Hematopoietic multipotent progenitor cell (in vitro differentiated cells): ENCODE data around the gene NPAT. TPM values are rescaled to one million over a fixed set of nuclear protein-coding genes. Genes with fewer than 3 reads are reported as not detected.

Experiments
- DNase-seq, 3 donors: peaks; one replicate each; pipeline ENCODE4 v3.0.0-alpha.2; 2011 to 2015; ENCODE audit warnings: low read depth in 2 of 3, low spot score in 2 of 3
- total RNA-seq: library from RNA; depleted of rRNA; stranded (reverse); fragments of >200 nt; gene quantifications from one replicate; pipeline ENCODE4 v1.2.3, GENCODE V29; 2012

NPAT gene
- total RNA-seq: 10.8 TPM

DNA sequence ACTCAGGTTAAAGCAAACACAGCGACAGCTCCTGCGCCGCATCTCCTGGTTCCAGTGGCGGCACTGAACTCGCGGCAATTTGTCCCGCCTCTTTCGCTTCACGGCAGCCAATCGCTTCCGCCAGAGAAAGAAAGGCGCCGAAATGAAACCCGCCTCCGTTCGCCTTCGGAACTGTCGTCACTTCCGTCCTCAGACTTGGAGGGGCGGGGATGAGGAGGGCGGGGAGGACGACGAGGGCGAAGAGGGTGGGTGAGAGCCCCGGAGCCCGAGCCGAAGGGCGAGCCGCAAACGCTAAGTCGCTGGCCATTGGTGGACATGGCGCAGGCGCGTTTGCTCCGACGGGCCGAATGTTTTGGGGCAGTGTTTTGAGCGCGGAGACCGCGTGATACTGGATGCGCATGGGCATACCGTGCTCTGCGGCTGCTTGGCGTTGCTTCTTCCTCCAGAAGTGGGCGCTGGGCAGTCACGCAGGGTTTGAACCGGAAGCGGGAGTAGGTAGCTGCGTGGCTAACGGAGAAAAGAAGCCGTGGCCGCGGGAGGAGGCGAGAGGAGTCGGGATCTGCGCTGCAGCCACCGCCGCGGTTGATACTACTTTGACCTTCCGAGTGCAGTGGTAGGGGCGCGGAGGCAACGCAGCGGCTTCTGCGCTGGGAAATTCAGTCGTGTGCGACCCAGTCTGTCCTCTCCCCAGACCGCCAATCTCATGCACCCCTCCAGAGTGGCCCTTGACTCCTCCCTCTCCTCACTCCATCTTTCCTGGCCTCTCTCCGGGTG is at the start of gene NPAT, which contains the start of gene ATM:
TSS of gene NPAT (minus strand) at position 65 of the 774 bp plus-strand sequence. CDS start 102 bp downstream, outside the sequence.
TSS of gene ATM (plus strand) at position 494 of the 774 bp plus-strand sequence. CDS start 4,558 bp downstream, outside the sequence.
- peak; percentile 96 to 99 (median 99) for DNase-seq

DNA sequence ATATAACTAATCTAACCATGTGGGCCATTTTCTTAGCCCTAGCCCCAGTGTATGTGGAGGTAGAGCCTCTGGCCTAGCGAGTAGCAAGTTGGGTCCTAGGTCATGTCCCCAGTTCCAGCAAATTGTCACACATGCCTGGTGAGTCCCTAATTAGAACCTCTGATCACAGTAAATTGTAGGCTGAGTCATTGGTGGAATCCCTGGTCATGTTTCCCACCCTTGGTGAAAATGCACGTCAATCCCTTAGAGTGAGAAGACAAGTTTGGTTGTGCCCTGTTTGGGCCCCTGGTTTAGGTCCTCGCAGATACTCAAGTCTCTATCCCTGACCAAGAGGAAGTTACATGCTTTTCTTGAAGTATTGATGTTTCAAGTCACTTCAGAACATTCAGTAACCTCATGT is 47.1 kb upstream of the NPAT start:
- DNase-seq: no peak

DNA sequence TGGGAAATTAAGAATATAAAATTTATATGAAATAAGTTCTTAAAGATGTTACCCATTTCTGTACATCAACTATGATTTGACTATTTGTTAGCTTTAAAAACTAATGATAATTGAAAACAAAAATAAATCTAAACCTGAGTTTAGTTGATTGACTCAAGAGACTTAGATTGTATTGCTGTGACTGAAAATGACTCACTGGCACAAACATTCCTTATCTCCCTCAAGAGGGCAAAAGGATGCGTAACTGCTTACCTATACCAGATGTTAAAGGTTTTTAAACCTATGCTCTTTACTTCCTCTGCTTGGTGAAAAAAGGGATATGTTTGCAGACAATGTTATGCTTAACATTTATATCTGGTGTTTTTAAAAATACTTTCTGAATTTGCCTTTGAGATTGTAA is 30.7 kb upstream of the NPAT start:
- DNase-seq: no peak

DNA sequence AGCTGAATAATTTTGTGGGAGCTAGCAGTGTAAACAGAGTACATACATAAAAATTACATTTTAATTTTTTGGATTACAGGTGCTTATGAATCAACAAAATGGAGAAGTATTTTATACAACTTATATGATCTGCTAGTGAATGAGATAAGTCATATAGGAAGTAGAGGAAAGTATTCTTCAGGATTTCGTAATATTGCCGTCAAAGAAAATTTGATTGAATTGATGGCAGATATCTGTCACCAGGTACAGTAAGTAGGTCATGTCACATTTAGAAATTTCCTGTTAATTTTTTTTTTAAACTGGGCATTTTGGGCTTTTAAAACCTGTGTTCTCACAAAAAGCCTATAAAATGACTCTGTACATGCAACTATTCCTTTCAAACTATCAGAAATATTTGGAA is 24.4 kb upstream of the NPAT start:
- no peak for DNase-seq

DNA sequence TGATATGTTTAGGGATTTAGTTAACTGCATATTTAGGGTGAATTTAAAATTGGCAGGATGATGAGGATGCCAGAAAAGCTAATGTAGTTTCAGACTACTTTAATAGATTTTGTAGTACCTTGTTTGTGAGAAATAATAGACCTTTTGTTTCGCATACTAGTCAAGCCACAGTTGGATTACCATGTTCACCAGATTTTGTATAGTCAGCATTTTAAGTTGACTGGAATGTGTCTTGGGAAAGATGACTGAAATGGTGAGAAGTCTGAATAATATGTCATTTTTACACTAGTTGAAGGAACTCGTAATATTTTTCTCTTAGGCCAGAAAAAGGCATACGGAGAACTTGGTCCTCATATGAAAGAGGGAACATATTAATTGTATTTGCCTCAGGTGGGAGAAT is 23.9 kb upstream of the NPAT start:
- no peak for DNase-seq

DNA sequence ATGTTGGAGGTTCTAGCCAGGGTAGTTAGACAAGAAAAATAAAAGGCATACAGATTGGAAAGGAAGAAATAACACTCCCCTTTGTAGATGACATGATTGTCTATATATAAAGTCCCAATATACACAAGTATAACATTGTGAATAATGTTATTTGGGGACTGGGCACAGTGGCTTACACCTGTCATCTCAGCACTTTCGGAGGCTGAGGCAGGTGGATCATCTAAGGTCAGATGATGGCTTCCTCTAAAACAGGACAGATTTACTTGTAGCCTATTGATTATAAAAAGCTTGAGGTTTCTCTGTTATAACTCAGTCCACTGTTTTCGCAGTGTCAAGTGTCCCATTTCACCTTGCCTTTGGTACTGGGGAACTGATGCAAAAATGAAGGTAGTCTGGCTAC is 20.0 kb upstream of the NPAT start:
- no peak for DNase-seq

DNA sequence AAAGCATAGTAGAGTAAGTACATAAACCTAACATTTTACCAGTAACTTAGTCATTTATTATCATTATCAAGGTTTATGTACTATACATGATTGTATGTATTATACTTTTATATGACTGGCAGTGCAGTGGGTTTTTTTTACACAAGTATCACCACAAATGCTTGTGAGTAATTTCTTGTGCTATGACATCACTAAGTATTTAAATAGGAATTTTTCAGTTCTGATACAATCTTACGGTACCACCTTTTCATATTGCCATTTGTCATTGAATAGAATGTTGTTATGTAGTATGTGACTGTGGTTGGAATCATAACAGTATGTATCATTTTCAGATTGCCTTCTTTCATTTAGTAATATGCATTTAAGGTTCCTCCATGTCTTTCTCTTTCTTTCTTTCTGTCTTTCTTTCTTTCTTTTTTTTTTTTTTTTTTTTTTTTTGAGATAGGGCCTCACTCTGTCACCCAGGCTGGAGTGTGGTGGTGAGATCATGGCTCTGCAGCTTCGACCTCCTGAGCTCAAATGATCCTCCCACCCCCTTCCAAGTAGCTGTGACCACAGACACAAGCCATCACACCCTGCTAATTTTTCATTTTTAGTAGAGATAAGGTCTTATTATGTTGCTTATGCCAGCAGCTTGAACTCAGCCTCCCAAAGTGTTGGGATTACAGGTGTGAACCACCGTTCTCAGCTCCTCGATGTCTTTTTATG is 19.0 kb upstream of the NPAT start:
- no peak for DNase-seq

DNA sequence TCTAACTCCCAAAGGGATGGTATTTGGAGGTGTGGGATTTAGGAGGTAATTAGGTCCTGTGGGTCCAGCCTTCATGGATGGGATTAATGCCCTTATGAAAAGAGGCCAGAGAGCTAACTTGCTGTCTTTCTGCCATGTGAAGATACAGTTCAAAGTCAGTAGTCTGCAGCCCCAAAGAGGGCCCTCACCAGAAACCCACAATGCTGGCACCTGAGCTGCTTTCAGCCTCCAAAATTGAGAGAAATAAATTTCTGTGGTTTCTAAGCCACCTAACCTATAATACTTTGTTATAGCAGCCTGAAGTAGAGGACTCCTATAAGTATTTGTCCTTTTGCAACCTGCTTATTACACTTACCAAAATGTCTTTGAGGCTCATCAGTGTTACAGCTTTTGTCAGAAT is 16.6 kb upstream of the NPAT start:
- no peak for DNase-seq

DNA sequence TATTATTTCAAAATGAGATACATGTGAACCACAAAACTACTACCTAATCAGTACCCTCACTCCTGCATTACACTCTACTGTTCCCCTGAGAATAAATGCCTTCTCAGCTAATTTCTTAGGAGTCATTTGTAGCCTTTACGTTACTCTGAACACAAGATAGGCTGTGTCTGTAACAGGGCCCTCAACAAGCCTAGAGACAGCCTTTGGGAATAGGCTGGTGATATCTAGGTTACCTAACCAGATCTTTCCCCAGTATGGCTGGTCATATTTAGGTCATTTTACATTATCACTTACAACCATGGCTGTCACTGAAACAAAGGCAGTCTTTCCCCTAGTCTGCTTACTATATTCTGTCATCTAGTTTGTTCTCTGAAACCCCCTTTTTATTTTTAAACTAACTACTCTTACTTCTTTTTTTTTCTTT is 14.6 kb upstream of the NPAT start:
- no peak for DNase-seq

DNA sequence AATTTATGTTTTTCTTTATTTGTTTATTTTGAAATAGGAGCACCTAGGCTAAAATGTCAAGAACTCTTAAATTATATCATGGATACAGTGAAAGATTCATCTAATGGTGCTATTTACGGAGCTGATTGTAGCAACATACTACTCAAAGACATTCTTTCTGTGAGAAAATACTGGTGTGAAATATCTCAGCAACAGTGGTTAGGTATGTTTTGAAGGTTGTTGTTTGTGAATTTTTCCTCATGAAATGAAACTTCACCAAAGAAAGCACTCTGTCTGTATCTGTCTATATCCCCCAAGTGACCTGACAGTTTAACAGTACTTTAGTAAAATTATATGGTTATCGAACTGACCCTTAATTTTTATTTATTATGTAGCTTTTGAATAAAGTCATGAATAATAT is 13.2 kb upstream of the NPAT start:
- no peak for DNase-seq

DNA sequence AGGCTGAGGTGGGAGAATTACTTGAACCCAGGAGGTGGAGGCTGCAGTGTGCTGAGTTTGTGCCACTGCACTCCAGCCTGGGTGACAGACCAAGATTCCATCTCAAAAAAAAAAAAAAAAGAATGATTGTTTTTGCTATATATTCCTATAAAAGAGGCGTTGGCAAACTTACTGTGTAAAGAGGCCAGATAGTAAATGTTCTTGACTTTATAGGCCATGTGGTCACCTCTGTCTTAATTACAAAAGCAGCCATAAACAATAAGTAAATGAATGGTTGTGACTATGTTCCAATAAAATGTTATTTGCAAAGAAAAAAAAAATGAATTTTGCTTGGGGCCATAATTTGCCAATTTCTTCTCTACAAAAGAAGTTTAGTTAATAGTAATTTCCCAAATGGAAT is 12.8 kb upstream of the NPAT start:
- DNase-seq: no peak

DNA sequence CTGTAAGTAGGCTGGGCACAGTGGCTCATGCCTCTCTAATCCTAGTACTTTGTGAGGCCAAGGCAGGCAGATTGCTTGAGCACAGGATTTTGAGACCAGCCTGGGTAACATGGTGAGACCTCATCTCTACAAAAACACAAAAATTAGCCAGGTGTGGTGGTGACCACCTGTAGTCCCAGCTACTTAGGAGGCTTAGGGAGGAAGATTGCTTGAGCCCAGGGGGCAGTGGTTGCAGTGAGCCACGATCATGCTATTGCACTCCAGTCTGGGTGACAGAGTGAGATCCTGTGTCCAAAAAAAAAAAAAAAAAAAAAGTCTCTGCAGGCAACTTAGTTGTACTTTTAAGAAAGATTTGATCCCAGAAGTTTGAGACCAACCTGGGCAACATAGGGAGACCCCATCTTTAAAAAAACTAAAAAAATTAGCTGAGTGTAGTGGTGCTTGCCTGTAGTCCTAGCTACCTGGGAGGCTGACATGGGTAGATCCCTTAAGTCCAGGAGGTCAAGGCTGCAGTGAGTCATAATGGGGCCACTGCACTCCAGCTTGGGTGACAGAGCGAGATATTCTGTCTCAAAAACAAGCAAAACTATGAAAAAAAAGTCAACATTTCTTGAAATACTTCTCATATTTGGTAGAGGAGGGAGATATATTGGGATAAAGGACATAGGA is 11.0 kb upstream of the NPAT start:
- no peak for DNase-seq

DNA sequence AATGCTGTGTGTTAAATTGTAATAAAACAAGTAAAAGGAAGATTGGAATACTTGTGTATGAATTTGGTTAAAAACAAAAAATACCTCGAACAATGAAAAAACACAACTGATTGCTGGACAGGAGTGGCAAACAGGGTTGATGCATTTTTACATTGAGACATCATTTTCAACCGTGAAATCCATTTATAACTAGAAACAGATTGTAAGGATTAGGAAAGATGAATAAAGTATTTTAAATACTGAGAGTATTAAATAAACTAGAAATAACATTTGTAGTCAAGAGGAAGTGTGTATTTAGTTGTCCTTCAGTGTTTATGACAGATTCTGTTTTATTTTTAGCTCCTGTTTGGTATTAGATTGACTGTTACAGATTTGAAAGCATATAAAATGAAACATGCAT is 5.8 kb upstream of the NPAT start:
- no peak for DNase-seq

DNA sequence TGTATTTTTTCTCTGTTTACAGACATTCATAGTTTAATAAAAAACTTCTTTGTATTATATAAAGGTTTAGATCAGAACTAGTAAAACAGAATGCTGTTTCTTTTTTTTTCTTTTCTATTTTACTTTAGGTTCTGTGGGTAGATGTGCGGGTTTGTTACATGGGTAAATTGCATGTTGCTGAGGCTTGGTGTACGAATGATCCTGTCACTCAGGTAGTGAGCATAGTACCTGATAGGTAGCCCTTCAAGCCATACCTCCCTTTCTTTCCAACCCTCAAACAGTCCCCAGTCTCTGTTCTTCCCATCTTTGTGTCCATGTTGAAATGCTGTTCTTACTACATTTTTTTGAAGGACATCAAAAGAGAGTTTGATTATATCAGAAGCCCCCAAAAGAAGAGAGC is 3.6 kb upstream of the NPAT start:
- no peak for DNase-seq

DNA sequence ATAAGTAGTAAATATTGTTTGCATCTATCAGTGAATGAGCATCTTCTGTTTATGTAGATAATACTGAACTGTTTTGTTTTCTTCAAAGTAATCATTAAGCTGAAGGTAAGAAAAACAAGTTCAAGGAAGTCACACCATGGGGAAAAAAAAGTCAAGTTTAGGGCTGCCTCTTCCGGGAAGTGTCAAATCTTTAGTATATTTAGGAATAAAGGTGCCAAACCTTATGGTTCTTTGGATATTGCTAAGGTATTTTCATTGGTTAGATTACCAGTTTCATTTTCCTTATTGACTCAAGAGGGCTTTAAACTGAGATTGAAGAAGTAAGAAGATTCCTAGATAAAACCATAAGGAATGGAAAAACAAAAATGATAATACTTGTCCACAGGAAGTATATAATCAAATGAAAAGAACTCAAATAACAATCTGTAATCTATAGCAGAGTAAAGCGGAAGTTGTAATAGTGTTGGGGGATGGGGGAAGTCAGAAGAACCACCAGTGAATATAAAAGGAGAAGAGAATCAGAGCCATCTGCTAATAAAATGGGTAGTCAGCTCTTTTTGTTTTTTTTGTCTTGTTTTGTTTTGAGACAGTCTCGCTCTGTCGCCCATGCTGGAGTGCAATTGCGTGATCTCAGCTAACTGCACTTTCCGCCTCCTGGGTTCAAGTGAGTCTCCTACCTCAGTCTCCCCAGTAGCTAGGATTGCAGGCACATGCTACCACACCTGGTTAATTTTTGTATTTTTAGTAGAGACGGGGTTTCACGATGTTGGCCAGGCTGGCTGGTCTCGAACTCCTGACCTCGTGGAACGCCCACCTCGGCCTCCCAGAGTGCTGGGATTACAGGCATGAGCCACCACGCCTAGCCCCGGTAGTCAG is 2.7 kb upstream of the NPAT start:
- DNase-seq: peak in 1 of 3 donors; percentile 25

DNA sequence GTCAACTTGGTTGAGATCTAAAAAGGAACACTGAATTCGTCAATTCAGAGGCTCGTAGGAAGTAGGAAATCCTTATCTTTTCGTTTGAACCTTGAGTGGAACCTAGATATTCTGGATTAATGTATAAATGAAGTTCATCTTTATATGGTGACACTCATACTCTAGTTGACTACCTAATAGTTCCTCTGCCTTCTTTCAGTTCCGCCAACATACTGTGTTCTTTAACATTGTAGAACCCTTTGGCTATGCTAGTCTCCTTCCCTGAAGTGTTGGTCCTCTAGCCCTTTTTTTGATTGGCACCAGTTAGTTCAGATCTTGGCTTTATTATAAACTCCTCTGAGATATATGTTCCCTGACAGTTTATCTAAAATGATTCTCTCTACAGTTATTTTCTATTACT is 1.9 kb upstream of the NPAT start:
- DNase-seq: no peak

DNA sequence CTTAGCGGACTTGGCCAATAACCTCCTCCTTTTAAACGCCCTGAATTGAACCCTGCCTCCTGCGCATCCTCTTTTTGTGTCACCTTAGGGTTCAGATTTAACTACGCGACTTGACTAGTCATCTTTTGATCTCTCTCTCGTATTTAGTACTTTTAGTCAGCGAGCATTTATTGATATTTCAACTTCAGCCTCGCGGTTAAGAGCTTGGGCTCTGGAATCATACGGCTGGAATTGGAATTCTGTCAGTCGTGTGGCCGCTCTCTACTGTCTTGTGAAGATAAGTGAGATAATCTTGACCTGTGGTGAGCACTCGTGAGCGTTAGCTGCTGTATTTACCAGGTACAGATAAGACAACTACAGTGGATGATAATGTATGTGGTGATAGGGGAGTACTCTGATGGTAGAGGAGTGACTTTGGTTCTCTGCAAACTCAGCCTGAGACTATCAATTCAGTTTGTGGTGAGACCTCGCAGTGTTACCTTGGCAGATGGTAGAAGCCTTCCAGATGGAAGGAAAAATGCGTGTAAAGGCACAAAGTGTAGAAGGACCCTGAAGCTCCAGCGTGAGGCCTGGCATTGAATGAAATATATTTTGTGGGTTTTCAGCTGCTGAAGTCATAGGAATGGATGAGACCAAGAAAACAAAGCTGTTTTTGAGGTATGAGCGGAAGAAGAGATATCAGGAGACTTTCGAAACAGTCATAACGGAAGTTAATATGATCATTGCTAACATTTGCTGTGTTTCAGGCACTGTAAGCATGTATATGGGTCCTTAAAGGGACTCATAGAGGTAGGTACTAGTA is 1.1 kb upstream of the NPAT start:
- no peak for DNase-seq

DNA sequence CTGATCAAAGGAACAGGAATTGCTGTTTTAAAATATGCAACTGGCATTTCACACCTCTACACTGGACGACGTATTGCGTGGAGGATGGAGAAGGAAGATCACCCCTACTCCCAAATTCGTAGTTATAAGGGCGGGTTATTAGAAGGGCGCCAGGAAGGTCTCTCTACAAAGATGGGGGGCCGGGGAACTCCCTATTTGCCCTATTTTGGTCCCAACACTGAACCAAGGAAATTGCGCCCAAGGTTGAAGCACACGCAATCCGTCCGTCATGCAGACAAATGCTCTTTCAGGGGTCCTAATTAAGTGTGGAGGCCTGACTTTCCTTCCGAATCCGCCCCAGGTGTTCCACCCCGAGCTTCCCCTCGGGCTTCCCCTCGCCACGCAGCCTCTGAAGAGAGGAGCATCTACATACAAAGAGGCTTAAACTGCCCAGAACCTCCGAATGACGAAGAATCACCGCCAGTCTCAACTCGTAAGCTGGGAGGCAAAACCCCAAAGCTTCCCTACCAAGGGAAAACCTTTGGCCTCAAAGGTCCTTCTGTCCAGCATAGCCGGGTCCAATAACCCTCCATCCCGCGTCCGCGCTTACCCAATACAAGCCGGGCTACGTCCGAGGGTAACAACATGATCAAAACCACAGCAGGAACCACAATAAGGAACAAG is 396 bp downstream of the NPAT start:
- no peak for DNase-seq

DNA sequence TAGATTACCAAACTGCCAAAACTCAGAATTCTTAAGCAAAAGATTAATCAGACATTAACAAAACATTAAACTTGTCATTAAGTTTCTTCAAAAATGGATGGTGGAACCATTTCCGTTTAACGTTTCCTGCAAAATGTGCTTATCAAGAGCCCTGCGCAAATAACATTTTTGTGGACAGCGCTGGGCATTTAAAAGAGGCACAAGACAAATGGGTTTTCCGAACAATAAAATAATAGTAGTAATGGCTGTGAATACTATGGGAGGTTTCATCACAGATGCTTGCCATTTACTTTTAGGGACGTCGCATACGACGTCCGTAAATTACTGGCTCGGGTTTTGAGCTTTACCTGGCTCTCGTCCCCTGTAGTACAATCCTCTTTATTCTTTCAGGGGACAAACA is 1.1 kb downstream of the NPAT start:
- peak in 2 of 3 donors; percentile 42 to 65 for DNase-seq
